Pulmonary artery endothelial cell (primary cell): Measurements from ENCODE around the gene SLC2A4. TPM values are rescaled to one million over a fixed set of nuclear protein-coding genes. Genes with fewer than 3 reads are reported as not detected.
A peak's percentile ranks its signal among the peaks of the same experiment; 100 is the strongest.
"Not testable (repeated sequence)": the region's sequence is repeated elsewhere in the genome, so short reads cannot be mapped to it uniquely, and the experiment has no call there.

Experiments used
- DNase-seq: peaks from one replicate; pipeline ENCODE4 v3.0.0-alpha.2; 2011; ENCODE audit warnings: low read depth, low spot score
- total RNA-seq: library from RNA; depleted of rRNA; stranded (reverse); fragments of >200 nt; gene quantifications from 2 replicates; pipeline ENCODE4 v1.2.3, GENCODE V29; 2014

SLC2A4 gene
- 0.07 and 0.11 TPM in 2 replicates for total RNA-seq

DNA sequence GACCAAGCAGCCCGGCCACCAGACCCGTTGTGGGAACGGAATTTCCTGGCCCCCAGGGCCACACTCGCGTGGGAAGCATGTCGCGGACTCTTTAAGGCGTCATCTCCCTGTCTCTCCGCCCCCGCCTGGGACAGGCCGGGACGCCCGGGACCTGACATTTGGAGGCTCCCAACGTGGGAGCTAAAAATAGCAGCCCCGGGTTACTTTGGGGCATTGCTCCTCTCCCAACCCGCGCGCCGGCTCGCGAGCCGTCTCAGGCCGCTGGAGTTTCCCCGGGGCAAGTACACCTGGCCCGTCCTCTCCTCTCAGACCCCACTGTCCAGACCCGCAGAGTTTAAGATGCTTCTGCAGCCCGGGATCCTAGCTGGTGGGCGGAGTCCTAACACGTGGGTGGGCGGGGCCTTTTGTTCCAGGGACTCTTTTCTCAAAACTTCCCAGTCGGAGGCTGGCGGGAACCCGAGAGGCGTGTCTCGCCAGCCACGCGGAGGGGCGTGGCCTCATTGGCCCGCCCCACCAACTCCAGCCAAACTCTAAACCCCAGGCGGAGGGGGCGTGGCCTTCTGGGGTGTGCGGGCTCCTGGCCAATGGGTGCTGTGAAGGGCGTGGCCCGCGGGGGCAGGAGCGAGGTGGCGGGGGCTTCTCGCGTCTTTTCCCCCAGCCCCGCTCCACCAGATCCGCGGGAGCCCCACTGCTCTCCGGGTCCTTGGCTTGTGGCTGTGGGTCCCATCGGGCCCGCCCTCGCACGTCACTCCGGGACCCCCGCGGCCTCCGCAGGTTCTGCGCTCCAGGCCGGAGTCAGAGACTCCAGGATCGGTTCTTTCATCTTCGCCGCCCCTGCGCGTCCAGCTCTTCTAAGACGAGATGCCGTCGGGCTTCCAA is at the start of gene SLC2A4:
TSS of gene SLC2A4 (plus strand) at position 645 of the 879 bp plus-strand sequence. CDS start at position 862, 217 bp downstream.
- peak; percentile 71 for DNase-seq

DNA sequence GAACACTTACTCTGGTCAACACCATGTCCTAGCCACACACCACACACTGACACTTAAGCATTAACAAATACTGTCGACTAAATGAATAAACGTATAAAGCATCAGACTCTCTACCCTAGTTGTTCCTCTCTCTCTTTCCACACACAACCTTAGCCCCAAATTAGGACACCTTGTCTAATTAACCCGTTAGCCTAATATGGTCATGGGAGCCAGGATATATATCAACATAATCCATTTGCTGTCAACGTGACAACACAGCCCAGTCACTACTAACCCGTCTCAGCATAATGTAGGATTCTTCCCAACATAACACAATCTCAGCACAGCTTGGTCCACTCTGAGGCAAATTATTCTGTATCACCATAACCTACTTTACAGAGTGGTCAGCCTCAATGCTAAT is 49.4 kb upstream of the SLC2A4 start:
- DNase-seq = no peak

DNA sequence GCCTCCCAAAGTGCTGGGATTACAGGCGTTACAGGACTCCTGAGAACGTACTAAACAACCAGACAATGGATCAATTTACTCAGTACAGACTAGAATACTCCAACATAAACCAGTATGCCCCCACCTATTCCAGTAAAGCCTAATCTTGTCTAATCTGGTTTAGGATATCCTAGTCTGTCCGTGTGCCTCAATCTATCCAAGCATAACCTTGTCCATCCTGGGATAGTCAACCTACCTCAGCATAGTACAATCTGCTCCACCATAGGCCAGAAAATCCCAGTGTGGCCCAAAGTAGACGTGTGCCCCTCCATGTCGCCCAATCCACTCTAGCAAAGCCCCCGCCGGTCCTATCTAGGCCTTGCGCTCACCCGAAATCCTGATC is 47.8 kb upstream of the SLC2A4 start:
- no peak for DNase-seq

DNA sequence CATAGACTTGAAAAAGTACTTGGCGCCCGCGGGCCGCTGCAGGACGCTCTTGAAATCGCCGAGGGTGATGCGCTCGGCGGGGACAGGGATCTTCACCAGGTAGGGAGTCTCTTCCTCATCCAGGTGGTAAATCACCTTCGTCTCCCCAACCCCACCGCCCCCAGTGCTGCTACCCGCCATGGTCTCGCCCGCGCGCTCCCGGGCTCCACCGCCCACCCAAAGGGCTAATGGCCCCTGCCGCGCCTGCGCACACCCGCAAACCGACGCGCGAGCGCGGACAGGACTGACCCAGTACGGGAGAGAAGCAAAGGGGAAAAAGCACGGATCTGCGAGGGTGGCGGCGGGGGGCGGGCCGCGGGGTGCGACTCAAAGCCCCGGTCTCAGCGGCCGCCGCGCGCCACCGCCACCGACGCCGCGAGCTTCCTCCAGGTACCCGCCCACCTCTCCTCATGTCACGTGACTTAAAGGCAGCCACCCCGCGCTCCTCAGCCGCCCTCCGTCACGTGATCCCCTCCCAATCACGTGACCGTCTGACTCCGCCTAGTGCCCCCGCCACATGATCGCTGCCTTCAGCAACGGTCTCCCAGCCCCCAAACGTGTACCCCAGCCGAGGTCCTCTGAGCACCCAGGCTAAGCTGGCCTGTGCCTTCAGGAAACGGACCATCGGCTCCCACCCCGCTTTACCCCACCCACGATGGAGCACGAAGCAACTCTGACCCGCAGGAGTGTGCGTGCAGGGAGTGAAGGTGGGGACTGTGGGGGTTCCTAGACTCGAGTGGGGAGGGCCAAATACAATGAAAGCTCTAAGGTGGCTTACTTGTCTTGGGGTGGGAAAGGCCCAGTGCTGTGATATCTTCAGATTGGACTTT is 47.2 kb upstream of the SLC2A4 start, which contains the start of gene DVL2:
TSS of gene DVL2 (minus strand) at position 435 of the 869 bp plus-strand sequence. CDS start at position 180, 255 bp downstream.
- peak; percentile 82 for DNase-seq

DNA sequence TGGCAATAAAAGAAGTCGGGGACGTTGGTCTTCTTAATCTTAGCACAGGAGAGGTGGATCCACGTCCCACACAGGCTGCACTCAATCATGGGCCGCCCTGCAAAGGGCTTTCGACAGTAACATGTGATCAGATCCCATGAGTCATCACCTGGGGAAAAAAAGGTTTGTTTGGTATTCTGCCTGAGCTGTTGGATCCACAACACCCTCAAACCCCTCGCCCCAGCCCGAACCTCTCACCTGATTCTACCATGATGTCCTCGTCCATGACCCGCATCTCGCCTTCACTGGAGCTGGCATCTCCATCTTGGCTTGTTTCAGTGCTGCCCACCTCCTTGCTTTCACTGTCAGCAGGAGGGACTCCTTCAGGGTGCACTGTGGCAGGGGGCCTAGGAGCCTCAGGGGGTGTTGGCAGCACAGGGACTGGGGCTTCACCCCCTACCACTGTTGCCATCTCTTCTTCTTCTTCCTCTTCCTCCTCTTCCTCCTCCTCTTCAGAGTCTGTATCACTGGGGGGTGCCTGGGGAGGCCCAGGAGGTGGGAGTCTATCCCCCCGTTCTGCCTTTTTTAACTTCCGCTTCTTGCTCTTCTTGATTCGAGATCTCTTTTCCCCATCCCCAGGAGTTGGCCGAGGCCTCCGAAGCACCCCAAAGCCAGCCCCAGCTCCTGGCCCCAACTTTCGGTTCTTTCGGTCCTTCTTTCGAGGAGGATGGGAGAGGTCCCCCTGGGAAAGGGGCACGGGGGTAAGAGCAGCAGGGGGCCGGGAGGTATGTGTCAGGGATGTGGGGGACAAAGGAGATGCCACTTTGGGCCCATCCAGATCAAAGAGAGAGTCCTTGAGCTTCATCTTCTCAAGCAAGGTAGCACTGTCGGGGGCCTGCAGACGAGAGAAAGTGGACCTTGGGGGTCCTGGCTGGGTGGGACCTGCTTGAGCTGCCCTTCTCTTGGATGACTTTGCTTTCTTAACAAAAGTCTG is 45.5 kb upstream of the SLC2A4 start:
- DNase-seq = no peak

DNA sequence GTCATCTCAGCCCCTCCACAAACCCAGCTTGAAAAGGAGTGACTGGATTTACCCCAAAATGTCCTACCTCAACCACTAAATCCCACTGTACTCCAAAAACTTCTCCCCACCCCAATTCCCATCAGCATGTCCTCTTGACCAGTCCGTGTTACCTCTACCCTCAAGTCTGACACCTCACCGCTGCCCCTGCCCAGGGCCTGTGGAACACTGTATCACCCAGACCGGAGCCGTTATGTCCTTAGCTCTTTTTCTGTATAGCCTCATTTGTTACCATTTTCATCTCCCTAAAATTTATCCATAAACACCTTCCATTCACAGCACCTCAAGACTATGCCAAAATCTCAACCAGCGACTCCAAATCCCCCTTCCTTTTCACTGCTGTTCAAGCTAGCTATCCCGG is 44.7 kb upstream of the SLC2A4 start:
- DNase-seq = no peak

DNA sequence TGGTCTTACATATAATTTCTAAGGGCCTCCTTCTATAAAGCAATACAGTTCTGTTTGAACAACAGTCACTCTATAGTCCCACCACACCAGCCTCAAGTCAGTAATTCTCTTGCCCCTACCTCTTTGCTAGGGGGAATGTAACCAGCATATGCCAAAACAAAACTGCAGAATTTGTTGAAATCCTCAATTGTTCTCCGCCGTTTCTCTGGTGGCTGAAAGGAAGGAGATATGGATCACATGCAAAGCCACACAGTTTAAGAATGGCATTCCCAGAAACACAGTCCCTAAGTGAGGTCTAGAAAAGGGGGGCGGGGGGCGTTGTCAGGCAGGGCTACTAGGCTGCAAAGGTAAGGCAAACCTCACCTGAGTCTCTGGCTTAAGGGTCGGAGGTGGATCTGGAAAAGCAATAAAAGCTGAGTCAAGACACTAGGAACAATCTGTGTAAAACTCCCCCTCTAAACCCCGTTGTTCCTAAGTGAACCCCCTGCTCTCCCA is 44.2 kb upstream of the SLC2A4 start:
- DNase-seq = no peak

DNA sequence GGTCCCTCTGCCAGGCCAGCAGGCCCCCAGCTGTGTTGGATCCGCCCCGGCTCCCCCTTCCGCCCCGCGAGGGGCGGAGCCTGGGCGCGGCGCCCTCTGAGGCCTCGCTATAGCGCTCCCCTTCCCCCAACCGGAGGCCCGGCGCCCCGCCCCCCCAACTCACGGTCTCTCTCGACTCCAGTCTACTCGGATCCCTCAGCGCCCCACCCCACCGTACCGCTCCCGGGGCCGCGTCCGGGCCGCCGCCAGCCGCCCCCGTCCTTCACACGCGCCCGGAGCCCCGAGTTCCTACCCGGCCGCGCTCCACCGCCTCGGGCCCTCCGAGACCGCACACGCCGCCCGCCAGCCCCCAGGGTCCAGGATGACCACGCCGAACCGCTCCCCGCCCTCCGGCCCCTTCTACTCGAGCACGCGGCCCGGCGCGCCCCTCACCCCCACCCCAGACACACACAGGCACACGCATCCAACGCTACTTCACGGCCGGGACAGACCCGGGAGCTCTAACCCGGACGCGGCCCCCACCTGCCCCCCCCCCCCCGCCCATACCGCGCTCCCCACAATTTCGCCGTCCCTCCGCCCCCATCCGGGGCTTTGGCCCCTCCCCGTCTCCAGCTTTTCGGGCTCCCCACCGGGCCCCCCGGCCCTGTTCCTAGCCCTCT is 43.6 kb upstream of the SLC2A4 start:
- DNase-seq = no peak

DNA sequence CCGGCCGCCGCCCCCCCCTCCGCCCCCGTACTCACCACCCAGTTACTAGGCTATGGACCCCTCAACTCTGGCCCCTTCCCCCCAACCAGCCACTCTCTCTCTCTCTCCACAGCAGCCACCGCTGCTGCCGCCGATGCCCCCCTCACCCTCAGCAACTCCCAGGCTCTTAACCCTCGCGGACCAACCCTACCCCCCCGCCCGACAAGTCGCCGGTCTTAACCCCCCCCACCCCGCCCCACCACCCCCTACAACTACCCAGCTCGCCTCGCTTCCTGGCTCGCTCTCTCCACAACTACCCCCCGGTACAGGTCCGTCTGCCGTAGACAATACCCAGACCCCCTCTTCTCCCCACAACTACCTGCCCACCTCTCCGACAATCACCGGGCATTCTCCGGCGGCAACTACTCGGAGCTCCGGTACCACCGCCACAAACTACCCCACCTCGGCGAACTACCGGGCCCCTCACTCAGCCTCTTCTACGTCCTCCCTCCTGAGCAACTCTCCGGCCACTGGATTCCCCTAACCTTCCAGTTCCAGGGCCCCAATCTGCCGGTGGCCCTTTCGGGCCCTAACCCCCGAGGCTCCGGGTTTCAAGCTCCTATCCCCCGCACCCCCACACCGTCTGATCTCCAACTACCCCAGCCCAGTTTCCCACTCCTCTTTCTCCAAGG is 43.0 kb upstream of the SLC2A4 start:
- DNase-seq = no peak

DNA sequence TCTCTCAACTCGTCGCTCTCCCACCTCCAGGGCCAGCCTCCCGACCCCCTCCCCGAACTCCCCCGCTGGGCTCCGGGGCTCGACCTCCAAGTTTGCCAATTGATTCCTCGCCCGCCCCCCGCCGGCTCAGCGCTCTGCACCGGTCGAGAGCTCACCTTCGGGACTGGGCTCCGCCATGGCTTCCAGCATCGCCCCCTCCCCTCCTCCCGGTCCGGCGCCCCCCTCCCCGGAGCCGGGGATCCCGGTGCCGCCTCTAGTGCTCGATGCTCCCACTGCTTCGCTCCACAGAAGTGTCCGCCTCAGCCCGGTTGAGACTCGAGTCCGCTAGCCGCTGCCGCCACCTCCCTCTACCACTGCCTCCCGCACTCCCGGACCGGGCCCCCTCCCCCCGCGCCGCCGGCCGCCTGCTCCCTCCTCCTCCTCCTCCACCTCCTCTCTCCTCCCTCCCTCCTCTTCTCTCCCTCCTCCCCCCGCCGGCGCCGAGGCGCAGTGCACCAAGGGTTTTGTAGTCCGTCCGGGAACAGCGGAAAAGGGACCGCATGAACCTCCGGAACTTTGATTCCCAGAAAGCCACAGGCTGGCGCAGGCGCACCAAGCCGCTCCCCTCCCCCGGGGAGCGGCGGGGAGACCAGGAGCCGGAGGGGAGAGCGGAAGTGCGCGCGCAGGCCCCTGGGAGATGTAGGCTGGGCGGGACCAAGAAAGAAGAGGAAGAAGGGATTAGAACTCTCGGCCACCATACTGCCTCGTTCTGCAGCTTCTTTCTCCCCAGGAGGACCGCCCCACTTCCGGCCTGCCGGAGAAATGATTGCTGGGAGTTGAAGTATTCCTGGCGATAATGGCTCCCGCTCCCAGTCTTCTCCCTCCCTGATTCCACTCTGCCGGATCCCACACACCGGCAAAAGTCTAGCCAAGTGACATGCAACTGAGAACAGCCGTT is 42.2 kb upstream of the SLC2A4 start, which contains the start of gene PHF23:
TSS of gene PHF23 (minus strand) at position 367 of the 937 bp plus-strand sequence. CDS start at position 189, 178 bp downstream.
- peak; percentile 99 for DNase-seq

DNA sequence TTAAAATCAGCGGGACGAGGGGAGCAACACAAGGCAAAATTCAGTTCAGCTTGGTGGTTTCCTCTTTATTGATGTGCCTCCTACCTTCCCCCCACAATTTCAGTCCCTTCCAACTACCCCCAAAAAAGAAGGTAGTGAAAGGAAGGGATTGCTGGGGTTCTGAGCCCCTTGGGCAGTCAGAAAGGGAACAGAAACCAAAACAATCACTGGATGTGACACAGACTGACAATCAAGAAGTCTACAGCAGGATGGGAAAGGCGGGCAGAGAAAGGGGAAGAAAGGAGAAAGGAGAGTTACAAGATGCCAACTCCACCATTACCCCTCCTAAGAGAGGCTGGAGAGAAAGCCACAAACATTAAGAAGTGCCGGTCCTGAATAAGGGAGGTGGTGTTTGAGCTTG is 41.1 kb upstream of the SLC2A4 start:
- no peak for DNase-seq

DNA sequence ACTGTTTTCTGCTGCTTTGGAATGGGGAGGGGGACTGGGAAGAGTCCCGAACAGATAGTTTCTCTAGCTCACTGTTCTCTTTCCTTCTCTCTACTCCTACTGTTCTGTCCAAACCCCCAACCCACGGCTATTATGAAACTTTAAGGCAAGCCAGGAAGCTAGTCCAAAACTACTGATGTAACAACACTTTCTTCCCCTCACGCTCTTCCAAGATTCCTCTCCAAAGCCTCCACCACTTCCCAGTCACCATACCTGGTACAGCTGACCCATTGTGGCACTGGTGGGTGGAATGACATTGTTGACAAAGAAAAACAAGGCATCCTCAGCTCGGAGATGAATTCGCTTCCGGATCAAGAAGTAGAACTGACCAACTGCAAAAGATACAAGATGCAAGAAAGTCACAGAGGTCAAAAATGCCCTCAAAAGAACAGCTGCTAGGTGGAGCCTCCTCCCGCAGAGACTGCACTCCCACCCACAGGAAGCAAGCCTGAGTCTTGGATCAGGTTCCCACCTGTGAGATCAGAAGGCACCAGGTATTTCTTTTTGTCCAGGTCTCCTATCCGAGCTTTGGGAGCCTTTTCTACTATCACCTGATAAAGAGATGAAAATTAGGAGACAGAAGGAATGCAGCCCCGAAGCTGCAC is 40.3 kb upstream of the SLC2A4 start:
- DNase-seq = no peak

DNA sequence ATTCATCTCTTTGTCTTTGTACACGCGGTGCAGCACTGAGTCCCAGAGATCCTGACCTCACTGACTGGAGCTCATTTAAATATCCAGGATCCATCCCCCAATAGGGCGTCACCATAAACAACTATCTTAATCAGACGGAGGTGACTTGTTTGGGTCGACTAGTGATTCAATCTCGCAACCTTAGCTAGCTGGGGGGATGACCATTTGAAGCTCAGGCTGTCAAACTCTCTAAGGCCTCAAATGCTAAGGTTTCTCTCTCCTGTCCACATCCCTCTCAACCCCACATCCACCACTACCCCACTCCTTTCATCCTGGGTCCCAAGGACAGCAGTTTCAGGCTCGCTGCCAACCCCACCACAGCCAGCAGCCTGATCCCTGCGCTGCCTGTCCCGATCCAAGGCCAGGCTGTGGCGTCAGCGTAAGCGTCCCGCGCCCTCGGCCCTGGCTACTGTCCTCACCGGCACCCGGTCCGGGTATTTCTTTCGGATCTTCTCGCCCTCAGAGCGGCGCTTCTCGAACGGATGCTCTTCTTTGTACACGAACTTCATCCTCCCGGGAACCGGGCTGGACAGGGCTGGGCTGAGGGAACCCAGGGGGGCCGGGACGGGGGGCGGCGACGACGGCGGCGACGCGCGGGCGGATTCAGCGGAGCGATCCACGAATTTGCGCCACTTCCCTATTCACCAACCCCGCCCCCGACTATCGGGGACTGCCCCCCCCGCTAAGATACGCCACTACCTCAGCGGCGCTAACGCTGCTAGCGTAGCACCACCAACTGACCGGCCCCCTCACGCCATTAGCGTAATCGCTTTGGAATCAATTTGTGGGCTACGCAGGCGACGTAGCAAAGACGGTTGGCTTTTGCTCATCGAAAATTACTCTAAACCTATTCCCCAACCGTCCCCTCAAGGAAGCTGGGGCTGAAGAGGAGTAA is 39.5 kb upstream of the SLC2A4 start, which contains the start of gene GABARAP:
TSS of gene GABARAP (minus strand) at position 667 of the 934 bp plus-strand sequence. CDS start at position 548, 119 bp downstream.
- DNase-seq = peak; percentile 69

DNA sequence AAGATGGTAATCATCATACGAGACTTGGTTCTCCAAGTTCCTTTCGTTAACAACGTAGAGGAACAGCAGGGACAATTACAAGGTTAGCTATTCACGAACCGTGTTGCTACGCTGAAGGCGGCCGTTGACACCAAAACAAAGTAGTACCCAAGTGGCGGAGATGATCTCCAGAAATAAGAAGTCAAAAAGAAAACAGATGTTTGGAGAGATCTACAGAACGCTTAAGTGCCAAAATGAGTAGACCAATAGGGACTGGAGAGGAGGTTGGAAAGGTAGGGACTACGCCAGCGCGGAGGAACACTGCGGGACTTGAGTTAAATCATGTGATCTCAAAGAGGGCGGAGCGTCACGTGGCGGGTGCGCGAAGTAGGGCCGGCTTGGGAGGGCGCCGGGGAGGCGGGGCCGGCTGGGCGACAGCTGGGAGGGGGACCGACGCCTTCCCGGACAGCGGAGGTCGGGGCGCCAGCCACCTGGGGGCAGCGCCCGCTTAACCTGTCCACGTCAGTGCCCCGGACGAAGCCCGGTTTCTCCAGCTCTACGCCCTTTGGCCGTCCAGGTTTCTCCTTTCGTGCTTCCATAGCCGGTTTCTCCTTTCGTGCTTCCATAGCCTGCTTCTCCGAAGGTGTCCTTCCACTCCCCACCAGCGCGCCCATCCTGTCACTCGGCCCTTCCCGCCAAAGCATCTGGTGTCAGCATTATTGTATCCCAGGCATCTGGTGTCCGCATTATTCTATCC is 38.6 kb upstream of the SLC2A4 start:
- peak; percentile 85 for DNase-seq

DNA sequence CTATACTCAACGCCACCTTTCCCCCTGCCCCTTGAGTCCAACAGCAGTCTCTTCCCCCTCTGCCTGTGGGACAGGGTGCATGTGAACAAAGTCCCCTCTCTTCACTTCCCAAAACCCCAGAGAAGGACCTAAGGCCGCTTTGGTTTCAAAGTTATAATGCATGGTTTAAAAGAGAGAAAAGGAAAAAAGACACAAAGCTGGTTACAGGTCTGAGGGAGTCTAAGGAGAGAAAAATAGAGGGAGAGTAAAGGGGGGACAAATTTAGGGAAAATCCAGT is 38.1 kb upstream of the SLC2A4 start:
- no peak for DNase-seq

DNA sequence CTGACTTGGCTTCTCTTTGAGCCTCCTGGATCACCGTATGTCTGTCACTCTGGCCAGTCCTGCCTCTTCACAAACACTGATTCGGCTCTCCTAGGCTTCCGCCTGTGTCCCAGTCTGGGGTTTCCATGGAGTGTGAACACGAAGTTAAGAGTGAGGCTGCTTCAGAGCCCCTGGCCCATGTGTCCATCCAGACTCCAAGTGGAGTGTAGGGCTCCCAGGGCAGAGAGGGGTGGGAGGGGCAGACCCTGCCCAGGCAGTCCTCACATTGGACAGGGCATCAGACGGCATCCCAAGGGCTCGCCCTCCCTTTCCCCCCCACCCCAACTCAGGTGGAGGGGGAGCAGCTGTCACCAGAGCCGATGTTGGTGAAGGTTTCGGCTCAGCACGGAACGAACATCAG is 37.7 kb upstream of the SLC2A4 start:
- not testable (repeated sequence) for DNase-seq
